ENCODE data around the gene GGA3. TPM values are rescaled to one million over a fixed set of nuclear protein-coding genes. Genes with fewer than 3 reads are reported as not detected.

The GGA3 gene
- total RNA-seq = 14.4 and 21.2 TPM in 2 replicates

GRCh38 chr17:75261336-75262111 is at the start of gene GGA3, which contains the start of gene MRPS7:
Gene GGA3 (minus strand): TSS chr17:75261606. CDS start chr17:75261587, 19 bp downstream.
Gene MRPS7 (plus strand): TSS chr17:75261879. CDS start chr17:75261901, 22 bp downstream.

GRCh38 chr17:75289115-75289831 is 27.9 kb upstream of the GGA3 start, which contains the start of gene SLC25A19:
Gene SLC25A19 (minus strand): TSS chr17:75289433. CDS start chr17:75286764, 2,669 bp downstream.

GRCh38 chr17:75270966-75271232 is 9.5 kb upstream of the GGA3 start, which contains the start of gene MIF4GD:
Gene MIF4GD (minus strand): TSS chr17:75271231. CDS start chr17:75270195, 1,036 bp downstream.

GRCh38 chr17:75205037-75205792 is 56.2 kb downstream of the GGA3 start, which contains the start of gene NUP85:
Gene NUP85 (plus strand): TSS chr17:75205679. CDS start chr17:75205762, 83 bp downstream.

Other genes starting within 250 kb of the GGA3 start
- 80.0 and 116 TPM in 2 replicates for gene MRPL58, start 248.9 kb downstream of the GGA3 start, total RNA-seq
- 301 and 458 TPM in 2 replicates for gene ATP5PD, start 214.6 kb downstream of the GGA3 start, total RNA-seq
- gene KCTD2, start 214.4 kb downstream of the GGA3 start, total RNA-seq = 11.7 and 13.5 TPM in 2 replicates
- gene SLC16A5, start 173.7 kb downstream of the GGA3 start, total RNA-seq = 8.5 and 13.2 TPM in 2 replicates
- gene ARMC7, start 151.6 kb downstream of the GGA3 start, total RNA-seq = 4.4 and 4.6 TPM in 2 replicates
- 93.8 and 111 TPM in 2 replicates for gene NT5C, start 129.9 kb downstream of the GGA3 start, total RNA-seq
- gene JPT1, start 107.1 kb downstream of the GGA3 start, total RNA-seq = 434 and 467 TPM in 2 replicates
- 107 TPM in 2 replicates for gene SUMO2, start 78.6 kb downstream of the GGA3 start, total RNA-seq
- gene NUP85, start 55.9 kb downstream of the GGA3 start, total RNA-seq = 19.4 and 37.3 TPM in 2 replicates
- 72.1 and 75.1 TPM in 2 replicates for gene MRPS7, start 273 bp upstream of the GGA3 start, total RNA-seq
- 23.2 and 32.6 TPM in 2 replicates for gene MIF4GD, start 9.6 kb upstream of the GGA3 start, total RNA-seq
- gene SLC25A19, start 27.8 kb upstream of the GGA3 start, total RNA-seq = 10.1 and 12.5 TPM in 2 replicates
- 69.3 and 120 TPM in 2 replicates for gene GRB2, start 144.1 kb upstream of the GGA3 start, total RNA-seq
- 42.2 and 54.5 TPM in 2 replicates for gene TMEM94, start 195.0 kb upstream of the GGA3 start, total RNA-seq

All from airway epithelial cell (primary cell).